ENCODE data around the gene DPP6. TPM values are rescaled to one million over a fixed set of nuclear protein-coding genes. Genes with fewer than 3 reads are reported as not detected.

DPP6 gene
- total and polyA plus RNA-seq, 2 of the 8 experiments (the other 6 are each of a cell fraction or from before 2014, with no cell fraction given), result 4.7 to 6.8 TPM

DNA sequence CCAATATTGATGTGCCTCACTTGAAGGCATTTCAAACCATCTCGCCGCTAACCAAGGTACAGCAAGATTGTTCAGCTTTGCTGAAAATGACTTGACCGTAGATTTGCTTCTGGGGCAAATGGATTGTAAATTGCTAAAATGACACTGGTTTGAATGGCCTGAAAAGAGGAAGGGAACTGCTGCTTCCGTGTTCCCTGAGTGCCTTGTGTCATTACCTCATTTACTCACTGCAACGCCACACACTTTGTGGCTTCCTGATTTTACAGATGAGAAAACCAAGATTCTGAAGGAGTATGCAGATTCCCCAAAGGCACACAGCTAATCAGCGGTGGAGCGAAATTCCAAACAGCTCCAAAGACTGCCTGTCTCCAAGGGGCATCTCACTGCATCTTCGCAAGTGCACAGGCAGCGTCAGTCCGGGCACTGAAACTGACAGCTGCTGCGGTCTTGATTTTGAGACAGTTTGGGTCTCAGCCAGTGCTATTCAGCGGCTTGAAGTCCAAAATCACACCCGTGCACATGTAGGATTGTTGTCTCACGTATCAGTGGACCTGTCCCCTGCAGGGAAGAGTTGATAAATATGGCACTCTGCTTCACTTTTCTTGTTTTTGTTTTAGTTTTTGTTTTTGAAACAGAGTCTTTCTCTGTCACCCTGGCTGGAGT, 290.9 kb downstream of the DPP6 start:
- Histone ChIP-seq H4K8ac (ENCODE audit: extremely low read depth, insufficient read depth, low read length) (no peak overlapping the region), H2BK15ac (ENCODE audit: low read length) (no peak overlapping the region), H3K56ac (replicated peaks; ENCODE audit: insufficient read length, low read depth, low read length) (no peak overlapping the region), H3K27me3 (replicated peaks in 1 of 4; ENCODE audit: control insufficient read depth in 3 of 4, extremely low read depth in 1 of 4, insufficient read depth in 3 of 4, low read length in 3 of 4) (no peaks in the 10 kb centered on the region), H3K23ac (ENCODE audit: insufficient read length) (no peak overlapping the region), H2BK120ac (replicated peaks; ENCODE audit: low read depth, low read length) (no peak overlapping the region), H3K9me3 (ENCODE audit: insufficient read depth in 2 of 2, low read depth in 1 of 2, low read length in 1 of 2) (no peaks in the 10 kb centered on the region), H3K4me1 (replicated peaks in 1 of 4; ENCODE audit: control insufficient read depth in 3 of 4, insufficient read depth in 4 of 4, low read length in 3 of 4) (peaks cover 1 to 6% (median 3%) of the 10 kb centered on the region in 4 experiments; a peak in 2 of 7 replicates), H3K79me1 (ENCODE audit: low read depth, low read length) (no peaks in the 10 kb centered on the region), H3K4me2 (ENCODE audit: insufficient read depth in 1 of 2, low read depth in 2 of 2, low read length in 2 of 2) (no peak overlapping the region), H4K20me1 (replicated peaks in 1 of 2; ENCODE audit: control insufficient read depth in 1 of 2, insufficient read depth in 2 of 2, low read length in 2 of 2) (no peaks in the 10 kb centered on the region), H3K9ac (replicated peaks in 1 of 4; ENCODE audit: extremely low read depth in 1 of 4, low read depth in 3 of 4, low read length in 3 of 4) (no peak overlapping the region), H3K4ac (replicated peaks; ENCODE audit: insufficient read length, low read depth, low read length) (no peak overlapping the region), H2BK20ac (ENCODE audit: low read length) (no peak overlapping the region), H3K23me2 (ENCODE audit: low read depth, low read length) (no peaks in the 10 kb centered on the region), H3K36me3 (ENCODE audit: control insufficient read depth in 2 of 4, insufficient read depth in 4 of 4, low read length in 3 of 4) (no peaks in the 10 kb centered on the region), H2AFZ (ENCODE audit: low read length) (no peak overlapping the region), H2BK12ac (ENCODE audit: low read depth, low read length) (no peak overlapping the region), H4K5ac (ENCODE audit: insufficient read length, low read depth, low read length) (no peak overlapping the region), H2AK5ac (ENCODE audit: low read depth, low read length) (no peak overlapping the region), H3K27ac (ENCODE audit: low read depth, low read length) (no peak overlapping the region), H3K4me3 (ENCODE audit: extremely low read depth in 1 of 4, insufficient read depth in 2 of 4, low read depth in 3 of 4, low read length in 4 of 4) (no peak overlapping the region), H3K14ac (ENCODE audit: insufficient read length) (no peak overlapping the region), H2BK5ac (ENCODE audit: low read depth, low read length) (no peak overlapping the region), H3K79me2 (ENCODE audit: control insufficient read depth in 1 of 2, insufficient read depth in 2 of 2, low read length in 2 of 2) (no peaks in the 10 kb centered on the region), H4K91ac (replicated peaks; ENCODE audit: insufficient read length, low read length) (no peak overlapping the region), H3K18ac (ENCODE audit: extremely low read depth, low read length) (no peak overlapping the region)
- FAIRE-seq, result no peak
- no peak for DNase-seq (ENCODE audit: low read depth in 1 of 2, low spot score in 2 of 2)
- ChIA-PET CTCF (ENCODE audit: partially characterized antibody) (no interaction called here), POLR2A (ENCODE audit: partially characterized antibody) (no interaction called here)
- 93% methylated on average over 14 of the region's 14 CpGs; no CpG with 5 or more reads in 1 of the 2 experiments for WGBS, 2 experiments (ENCODE audit: extremely low coverage in 1 of 2, insufficient coverage in 1 of 2, insufficient read length in 1 of 2, insufficient replicate concordance in 2 of 2, low coverage in 1 of 2, low lambda C conversion rate in 2 of 2, missing lambda C conversion rate in 1 of 2)
- TF ChIP-seq TAF7 (optimal IDR thresholded peaks at IDR 0.05; ENCODE audit: borderline replicate concordance, low read depth, low read length), result no peak
- TF ChIP-seq BCL11A (IDR thresholded peaks at IDR 0.05; ENCODE audit: low read depth in 2 of 2, low read length in 2 of 2), result no peak
- TF ChIP-seq, protein P1, sequence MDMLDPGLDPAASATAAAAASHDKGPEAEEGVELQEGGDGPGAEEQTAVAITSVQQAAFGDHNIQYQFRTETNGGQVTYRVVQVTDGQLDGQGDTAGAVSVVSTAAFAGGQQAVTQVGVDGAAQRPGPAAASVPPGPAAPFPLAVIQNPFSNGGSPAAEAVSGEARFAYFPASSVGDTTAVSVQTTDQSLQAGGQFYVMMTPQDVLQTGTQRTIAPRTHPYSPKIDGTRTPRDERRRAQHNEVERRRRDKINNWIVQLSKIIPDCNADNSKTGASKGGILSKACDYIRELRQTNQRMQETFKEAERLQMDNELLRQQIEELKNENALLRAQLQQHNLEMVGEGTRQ (IDR thresholded peaks at IDR 0.05; ENCODE audit: low read length), result no peak
- no peak for TF ChIP-seq PHF8 (conservative IDR thresholded peaks at IDR 0.05; ENCODE audit: low read depth, low read length)
